Natural killer cell (primary cell): Measurements from ENCODE around the gene C12orf75. TPM values are rescaled to one million over a fixed set of nuclear protein-coding genes. Genes with fewer than 3 reads are reported as not detected.

Source experiments
- ATAC-seq, 3 donors: fragments of 150-1000 bp in 2 of 3; fragments of 200-7000 bp in 1 of 3; cut with Tn5 transposase; 1 replicate in 1 of 3; 2 replicates in 2 of 3; pipeline ENCODE4 v1.10.0; 2021; ENCODE audit warnings: mild to moderate bottlenecking in 2 of 3, moderate library complexity in 2 of 3
- DNase-seq, 2 donors: peaks; one replicate each; pipeline versions ENCODE4 v3.0.0 to v3.0.0-alpha.2; 2013 to 2021; ENCODE audit warnings: mixed read lengths in 1 of 2
- H3K27ac ChIP-seq: one replicate; pipeline ENCODE4 v1.5.1; 2013; ENCODE audit warnings: mild to moderate bottlenecking, low read length
- H3K27me3 ChIP-seq: one replicate; pipeline ENCODE4 v1.6.1; 2013; ENCODE audit warnings: low read length; ENCODE audit not compliant: control insufficient read depth, insufficient read depth
- H3K36me3 ChIP-seq: one replicate; pipeline ENCODE4 v1.6.1; 2013; ENCODE audit warnings: low read length; ENCODE audit not compliant: control insufficient read depth, insufficient read depth
- H3K4me1 ChIP-seq: one replicate; pipeline ENCODE4 v1.6.1; 2013; ENCODE audit warnings: low read length; ENCODE audit not compliant: control insufficient read depth, insufficient read depth
- H3K4me3 ChIP-seq: one replicate; pipeline ENCODE4 v1.5.1; 2013; ENCODE audit warnings: low read length
- H3K9me3 ChIP-seq: one replicate; pipeline ENCODE4 v1.6.1; 2013; ENCODE audit warnings: low read length; ENCODE audit not compliant: control insufficient read depth, insufficient read depth
- H3K27ac Mint-ChIP-seq, 2 donors: one replicate each; pipeline ENCODE4 v1.8.0; 2022; ENCODE audit warnings: mild to moderate bottlenecking in 2 of 2, mixed read lengths in 2 of 2, moderate library complexity in 1 of 2
- H3K27me3 Mint-ChIP-seq, 2 donors: one replicate each; pipeline ENCODE4 v1.8.0; 2022; ENCODE audit warnings: low read depth in 2 of 2, mixed read lengths in 2 of 2
- H3K36me3 Mint-ChIP-seq: one replicate; pipeline ENCODE4 v1.8.0; 2022; ENCODE audit warnings: mixed read lengths
- H3K4me1 Mint-ChIP-seq, 2 donors: one replicate each; pipeline ENCODE4 v1.8.0; 2022; ENCODE audit warnings: mixed read lengths in 2 of 2
- H3K4me3 Mint-ChIP-seq: one replicate; pipeline ENCODE4 v1.8.0; 2022; ENCODE audit warnings: mild to moderate bottlenecking, moderate library complexity, mixed read lengths
- H3K9me3 Mint-ChIP-seq, 2 donors: one replicate each; pipeline ENCODE4 v1.8.0; 2022; ENCODE audit warnings: mixed read lengths in 2 of 2
- CTCF ChIP-seq: fragments of 200-600 bp; IDR thresholded peaks from one replicate; pipeline ENCODE4 v1.8.0; 2022; ENCODE audit warnings: antibody characterized with exemption
- WGBS: methylation state at CpG from one replicate; pipeline ENCODE4 v1.1.7; 2013; ENCODE audit warnings: missing lambda C conversion rate; ENCODE audit not compliant: insufficient coverage; 5-methylcytosine and 5-hydroxymethylcytosine counted together
- intact Hi-C: fragments of 100-400 bp; cut with micrococcal nuclease; formaldehyde crosslinking; loops from one replicate; pipeline ENCODE4 v1.14.2; 2022
- total RNA-seq, 4 donors: library from RNA; stranded (reverse); fragments of 120-200 nt in 1 of 4; gene quantifications; one replicate each; pipeline versions ENCODE4 v1.2.3 to v1.2.4, GENCODE V29; 2013 to 2022

The C12orf75 gene
- total RNA-seq, 3 donors from 2014 or later (not counting 1 experiment from before 2014, with no cell fraction given): 121 to 131 (median 128) TPM

DNA sequence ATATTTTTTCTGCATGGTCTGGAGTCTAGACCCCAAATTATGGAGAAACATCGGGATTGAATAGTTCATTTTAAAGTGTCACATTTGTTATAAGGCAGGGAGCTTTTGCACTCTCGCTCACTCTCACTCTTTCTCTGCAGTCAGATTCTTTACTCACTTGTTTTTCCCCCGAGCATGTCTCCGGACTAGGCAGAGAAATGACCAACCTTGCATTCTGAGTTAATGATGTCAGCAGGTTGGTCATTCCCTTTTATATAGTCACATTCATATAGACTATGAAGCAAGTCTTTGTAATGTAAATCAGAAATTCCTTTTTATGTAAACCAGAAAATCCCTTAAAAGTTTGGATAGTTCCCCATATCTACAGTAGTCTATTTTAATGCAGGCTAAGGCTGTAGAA is 4.1 kb downstream of the C12orf75 start:
- no peaks in the 10 kb centered on the region for H3K36me3 ChIP-seq
- Mint-ChIP-seq H3K9me3 (no peaks in the 10 kb centered on the region), H3K27ac (peak overlapping the region in 1 of 2 donors; percentile 96), H3K4me3 (peak overlapping the region; percentile 59), H3K36me3 (no peaks in the 10 kb centered on the region), H3K27me3 (no peaks in the 10 kb centered on the region), H3K4me1 (peaks cover 76 to 79% of the 10 kb centered on the region in 2 donors)
- H3K4me1 ChIP-seq: peaks cover 35% of the 10 kb centered on the region
- 97% methylated on average over 4 of the region's 4 CpGs for WGBS
- TF ChIP-seq CTCF: no peak
- H3K27me3 ChIP-seq: no peaks in the 10 kb centered on the region
- intact Hi-C loops: loop anchor here (5.0 kb wide), 1 partner anchor 97 kb away; the partner anchor contains the start of gene APPL2
- no peak overlapping the region for H3K27ac ChIP-seq
- H3K9me3 ChIP-seq: no peaks in the 10 kb centered on the region
- no peak overlapping the region for H3K4me3 ChIP-seq
- ATAC-seq (no peak), DNase-seq (no peak)

- no peak for TF ChIP-seq CTCF
- Histone ChIP-seq H3K27ac (no peak overlapping the region), H3K4me3 (no peak overlapping the region), H3K27me3 (no peaks in the 10 kb centered on the region), H3K36me3 (peaks cover under 1% of the 10 kb centered on the region), H3K4me1 (peaks cover 27% of the 10 kb centered on the region), H3K9me3 (peaks cover 3% of the 10 kb centered on the region)
- H3K27me3 Mint-ChIP-seq: no peaks in the 10 kb centered on the region
- ATAC-seq (no peak), DNase-seq (no peak)
- H3K9me3 Mint-ChIP-seq: peaks cover 0 to 5% of the 10 kb centered on the region in 2 donors
- peak overlapping the region; percentile 11 for H3K4me3 Mint-ChIP-seq
- 72% methylated on average over 5 of the region's 5 CpGs for WGBS
- intact Hi-C loops: no loop called here
- H3K4me1 Mint-ChIP-seq: peaks cover 69 to 77% of the 10 kb centered on the region in 2 donors
- peak overlapping the region; percentile 37 to 96 for H3K27ac Mint-ChIP-seq
- peaks cover 7% of the 10 kb centered on the region for H3K36me3 Mint-ChIP-seq
Measured at GRCh38 chr12:105335856-105336255, 5.4 kb downstream of the C12orf75 start.

DNA sequence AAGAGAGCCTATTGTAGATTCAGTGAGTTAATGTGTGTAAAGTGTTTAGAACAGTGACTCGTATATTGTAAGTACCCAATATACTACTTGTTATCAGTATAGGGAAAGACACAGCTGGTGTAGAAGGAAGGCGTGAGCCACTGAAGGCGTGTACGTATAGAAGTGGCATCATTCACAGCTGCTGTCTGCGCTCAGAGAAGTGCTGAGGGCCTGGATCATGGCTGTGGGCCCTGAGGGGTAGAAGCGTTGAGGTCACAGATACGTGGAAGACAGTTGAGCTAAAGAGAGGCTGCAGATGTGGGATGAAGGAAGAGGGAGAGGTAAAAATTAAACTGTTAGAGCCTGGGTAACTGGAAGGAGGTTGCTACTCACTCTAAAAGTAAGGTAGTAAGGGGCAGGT is 5.9 kb downstream of the C12orf75 start:
- Histone ChIP-seq H3K27me3 (no peaks in the 10 kb centered on the region), H3K27ac (no peak overlapping the region), H3K9me3 (peaks cover 7% of the 10 kb centered on the region), H3K4me1 (peaks cover 23% of the 10 kb centered on the region), H3K4me3 (no peak overlapping the region), H3K36me3 (peaks cover 2% of the 10 kb centered on the region)
- intact Hi-C loops: no loop called here
- no peaks in the 10 kb centered on the region for H3K27me3 Mint-ChIP-seq
- H3K9me3 Mint-ChIP-seq: peaks cover 0 to 5% of the 10 kb centered on the region in 2 donors
- peak in 1 of 3 donors; percentile 31 for ATAC-seq
- peaks cover 71 to 78% of the 10 kb centered on the region in 2 donors for H3K4me1 Mint-ChIP-seq
- 84% methylated on average over 6 of the region's 7 CpGs for WGBS
- peak overlapping the region; percentile 37 to 96 for H3K27ac Mint-ChIP-seq
- H3K4me3 Mint-ChIP-seq: no peak overlapping the region
- no peak for DNase-seq
- no peak for TF ChIP-seq CTCF
- peaks cover 7% of the 10 kb centered on the region for H3K36me3 Mint-ChIP-seq

DNA sequence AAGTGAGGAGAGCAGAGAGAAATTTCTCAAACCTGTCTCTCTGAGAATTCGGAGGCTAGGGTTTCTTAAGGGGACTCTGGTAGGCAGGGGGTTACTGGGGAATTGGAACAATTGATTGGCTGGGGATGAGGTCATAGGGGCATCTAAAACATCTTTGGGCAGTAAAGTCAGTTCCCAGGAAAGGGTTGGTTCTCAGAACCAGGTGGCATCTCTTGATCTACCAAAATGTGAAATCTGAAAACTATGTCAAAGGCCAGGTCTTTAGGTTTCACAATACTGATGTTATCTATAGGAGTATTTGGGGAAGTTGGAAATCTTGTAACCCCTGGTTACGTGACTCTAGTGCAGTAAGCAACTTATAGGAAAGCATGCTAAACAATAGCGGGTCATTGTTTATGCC is 6.9 kb downstream of the C12orf75 start:
- H3K36me3 Mint-ChIP-seq: peaks cover 7% of the 10 kb centered on the region
- DNase-seq (no peak), ATAC-seq (peak in 1 of 3 donors; percentile 71)
- peaks cover 0 to 5% of the 10 kb centered on the region in 2 donors for H3K9me3 Mint-ChIP-seq
- Histone ChIP-seq H3K27me3 (no peaks in the 10 kb centered on the region), H3K27ac (no peak overlapping the region), H3K9me3 (peaks cover 8% of the 10 kb centered on the region), H3K4me3 (no peak overlapping the region), H3K4me1 (peaks cover 13% of the 10 kb centered on the region), H3K36me3 (peaks cover 2% of the 10 kb centered on the region)
- H3K4me1 Mint-ChIP-seq: peaks cover 71 to 76% of the 10 kb centered on the region in 2 donors
- intact Hi-C loops: no loop called here
- no peaks in the 10 kb centered on the region for H3K27me3 Mint-ChIP-seq
- H3K27ac Mint-ChIP-seq: peak overlapping the region; percentile 37 to 96
- no peak for TF ChIP-seq CTCF
- no peak overlapping the region for H3K4me3 Mint-ChIP-seq
- 87% methylated on average over 3 of the region's 3 CpGs for WGBS
